Activated CD8-positive, alpha-beta memory T cell treated with anti-CD3 and anti-CD28 coated beads, Interleukin-2, amount 50 U/mL, for 4 hours (primary cell): ENCODE data around the gene PIEZO2.
"Not testable (repeated sequence)": the region's sequence is repeated elsewhere in the genome, so short reads cannot be mapped to it uniquely, and the experiment has no call there.

ENCODE experiments used
- DNase-seq: peaks from one replicate; pipeline ENCODE4 v3.0.0-alpha.2; 2020

PIEZO2 gene

DNA sequence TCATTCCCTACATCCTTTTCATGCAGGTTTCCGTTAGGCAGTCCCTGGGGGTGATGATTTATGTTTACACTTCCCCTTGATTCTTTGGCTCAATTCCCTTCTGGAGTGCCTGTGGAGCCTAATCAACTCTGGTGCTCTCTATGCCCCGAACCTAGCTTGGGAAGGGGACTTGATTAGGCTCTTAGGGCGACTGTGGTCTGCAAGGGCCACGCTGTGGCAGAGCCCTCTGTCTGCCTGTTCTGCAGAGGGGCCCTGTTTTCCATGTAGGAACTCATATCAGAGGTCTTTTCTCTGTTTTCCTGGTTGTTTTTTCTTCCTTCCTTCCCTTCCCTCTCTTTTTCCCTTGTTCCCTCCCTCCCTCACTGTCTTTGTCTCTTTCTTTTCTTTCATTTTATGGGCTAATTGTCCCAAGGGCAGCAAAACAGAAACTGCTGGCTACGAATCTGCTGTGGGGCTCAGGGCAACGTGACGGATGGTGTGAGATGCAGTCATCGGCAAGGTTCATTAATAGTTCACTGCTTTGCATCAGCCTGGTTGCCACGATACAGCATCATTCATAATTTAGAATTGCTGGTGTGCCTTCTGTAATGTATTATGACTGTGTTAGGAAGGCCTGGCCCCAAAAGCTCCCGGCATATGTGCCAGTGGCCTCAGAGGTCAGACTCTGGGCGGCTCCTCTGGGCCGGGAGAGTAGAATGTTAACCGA lies 489.0 kb downstream of the PIEZO2 start:
- no peak for DNase-seq

DNA sequence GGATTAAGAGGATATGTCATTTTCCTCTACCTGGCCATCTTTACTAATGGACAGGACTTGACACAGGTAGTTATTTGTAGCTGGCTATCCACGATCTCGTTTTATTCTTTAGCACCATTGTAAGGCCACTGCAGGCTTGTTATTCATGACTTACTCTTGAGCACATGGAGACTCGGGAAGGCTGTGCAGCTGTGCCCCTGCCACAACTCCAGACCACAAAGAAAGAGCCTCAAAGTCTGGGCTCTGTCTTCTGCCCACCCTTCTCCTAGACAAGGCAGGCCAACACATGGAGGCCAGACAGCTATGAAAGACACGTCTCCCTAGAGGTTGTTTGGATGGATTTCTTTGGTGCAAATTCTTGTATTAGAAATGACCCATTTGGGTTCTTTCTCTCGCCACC lies 489.8 kb downstream of the PIEZO2 start:
- no peak for DNase-seq

DNA sequence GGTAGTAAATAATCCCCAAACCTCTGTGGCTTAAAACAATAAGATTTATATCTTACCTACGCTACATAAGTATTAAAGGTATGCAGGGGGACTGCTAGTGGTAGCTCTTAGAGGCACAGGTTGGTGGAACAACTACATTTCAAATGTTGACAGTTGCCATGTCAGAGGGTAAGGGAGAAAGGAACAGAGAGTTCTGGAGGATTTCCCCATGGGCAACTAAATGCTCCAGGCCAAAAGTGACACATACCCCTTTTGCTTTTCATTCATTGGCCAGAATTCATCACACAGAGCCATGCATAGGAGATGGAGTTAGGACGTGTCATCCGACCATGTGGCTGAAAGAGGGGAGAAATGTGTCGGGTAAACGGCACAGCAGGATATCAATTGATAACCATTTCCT lies 490.4 kb downstream of the PIEZO2 start:
- DNase-seq = no peak

DNA sequence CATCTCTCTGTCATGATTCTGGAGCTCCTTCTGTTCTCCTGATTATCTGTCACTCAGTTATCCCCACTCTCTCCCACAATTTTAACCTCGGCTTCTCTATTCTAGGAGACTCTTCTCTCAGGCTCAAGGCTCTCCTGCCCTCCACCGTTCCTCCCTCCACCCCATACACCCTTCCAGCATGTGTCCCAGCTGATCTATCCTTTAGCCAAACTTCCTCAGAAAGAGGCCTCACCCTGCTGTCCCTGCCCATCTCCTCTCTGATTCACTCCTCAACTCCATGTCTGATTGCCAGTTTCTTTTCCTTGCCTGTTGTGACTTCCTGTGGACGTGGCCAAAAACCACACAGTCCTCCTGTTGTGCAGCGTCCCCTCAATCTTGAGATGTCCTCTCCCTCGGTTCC lies 505.4 kb downstream of the PIEZO2 start:
- not testable (repeated sequence) for DNase-seq

DNA sequence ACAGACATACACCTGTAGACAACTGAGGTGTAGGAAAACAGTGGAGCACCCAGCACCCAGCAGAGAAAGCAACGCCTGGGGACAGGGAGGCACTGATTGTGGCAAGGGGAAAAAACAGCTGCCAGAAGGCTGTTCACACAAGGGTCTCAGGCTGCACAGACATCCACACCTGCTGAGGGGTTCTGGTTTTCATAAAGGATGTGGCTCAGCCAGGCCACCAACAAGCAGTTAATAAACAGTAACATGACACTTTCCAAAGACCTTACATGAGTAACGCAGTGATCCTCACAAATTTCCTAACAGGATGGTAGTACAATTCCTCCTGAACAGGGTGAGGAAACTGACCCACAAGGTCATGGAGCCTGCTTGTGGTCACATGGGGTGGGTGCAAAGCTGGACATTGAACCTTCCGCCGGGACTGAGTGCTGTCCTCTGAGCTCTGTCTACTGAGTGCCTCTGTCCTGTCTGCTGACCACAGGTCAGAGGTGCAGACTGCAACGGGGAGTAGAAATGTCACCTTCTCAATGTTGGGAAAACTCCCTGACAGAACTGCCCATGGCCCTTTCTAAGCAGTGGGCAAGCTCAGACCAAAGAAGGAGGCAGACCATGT lies 506.3 kb downstream of the PIEZO2 start:
- DNase-seq = not testable (repeated sequence)

DNA sequence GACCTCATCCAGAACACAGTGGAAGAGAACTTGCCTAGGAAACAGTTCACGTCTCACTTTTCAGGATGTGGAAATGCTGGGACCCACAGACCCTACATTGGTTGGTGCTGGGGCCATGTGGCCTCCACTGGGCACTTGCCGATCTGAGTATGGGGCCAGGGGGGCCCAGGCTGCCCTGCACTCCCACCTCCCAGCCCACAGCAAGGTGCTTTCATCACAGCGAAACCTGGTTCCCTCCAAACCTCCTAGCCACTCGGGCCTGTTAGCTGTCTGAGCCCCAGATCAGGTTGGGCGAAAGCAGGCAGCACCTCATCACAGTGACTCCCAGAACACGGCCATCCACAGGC lies 510.9 kb downstream of the PIEZO2 start:
- not testable (repeated sequence) for DNase-seq

DNA sequence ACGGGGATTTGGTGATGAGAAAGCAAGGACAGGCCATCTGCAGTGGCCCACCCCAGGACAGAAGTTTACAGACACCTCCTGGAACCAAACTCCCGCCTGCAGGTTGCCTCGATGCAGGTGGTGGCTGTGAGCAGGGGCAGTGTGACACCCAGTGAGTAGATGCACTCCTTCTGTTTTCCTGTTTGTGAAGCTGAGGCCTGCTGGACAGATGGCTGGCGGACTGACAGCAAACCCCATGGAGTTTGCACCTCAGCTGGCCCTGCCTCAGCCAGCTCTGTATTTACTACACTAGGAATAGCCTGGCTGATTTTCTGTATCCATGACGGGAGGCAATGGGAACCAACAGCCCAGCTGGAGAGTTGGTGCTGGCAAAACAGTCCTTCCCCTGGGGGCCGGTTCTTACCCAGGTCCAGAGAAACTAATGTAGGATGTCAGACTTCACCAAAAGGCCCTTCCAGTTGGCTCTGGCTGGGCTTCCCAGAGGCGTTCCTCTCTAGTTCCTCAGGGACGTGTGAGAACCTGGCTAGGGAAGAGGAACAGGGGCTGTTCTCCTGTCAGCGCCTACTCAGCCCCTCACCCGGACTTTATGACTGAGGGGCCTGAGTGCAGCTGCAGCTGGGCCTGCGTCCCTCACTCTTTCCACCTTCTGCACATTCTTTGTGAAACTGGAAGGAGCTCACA lies 511.4 kb downstream of the PIEZO2 start:
- DNase-seq = not testable (repeated sequence)

DNA sequence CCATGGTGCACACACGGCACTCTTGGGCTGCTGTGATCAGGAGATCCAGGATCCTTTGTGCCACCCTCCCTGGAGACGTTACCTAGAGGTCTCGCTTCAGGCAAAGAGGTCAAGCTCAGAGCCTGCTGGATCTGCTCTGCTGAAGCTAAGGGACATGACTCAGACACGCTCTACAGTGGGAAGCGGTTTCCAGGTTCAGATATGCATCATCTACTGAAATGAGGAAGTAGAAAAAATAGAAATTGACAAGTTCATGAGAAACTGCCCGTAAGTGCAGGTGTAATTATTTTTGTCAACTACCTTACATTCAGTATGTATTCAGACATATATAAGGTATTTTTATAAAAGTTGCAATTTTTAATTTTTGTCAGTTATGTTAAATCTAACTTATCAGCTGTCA lies 520.3 kb downstream of the PIEZO2 start:
- not testable (repeated sequence) for DNase-seq

DNA sequence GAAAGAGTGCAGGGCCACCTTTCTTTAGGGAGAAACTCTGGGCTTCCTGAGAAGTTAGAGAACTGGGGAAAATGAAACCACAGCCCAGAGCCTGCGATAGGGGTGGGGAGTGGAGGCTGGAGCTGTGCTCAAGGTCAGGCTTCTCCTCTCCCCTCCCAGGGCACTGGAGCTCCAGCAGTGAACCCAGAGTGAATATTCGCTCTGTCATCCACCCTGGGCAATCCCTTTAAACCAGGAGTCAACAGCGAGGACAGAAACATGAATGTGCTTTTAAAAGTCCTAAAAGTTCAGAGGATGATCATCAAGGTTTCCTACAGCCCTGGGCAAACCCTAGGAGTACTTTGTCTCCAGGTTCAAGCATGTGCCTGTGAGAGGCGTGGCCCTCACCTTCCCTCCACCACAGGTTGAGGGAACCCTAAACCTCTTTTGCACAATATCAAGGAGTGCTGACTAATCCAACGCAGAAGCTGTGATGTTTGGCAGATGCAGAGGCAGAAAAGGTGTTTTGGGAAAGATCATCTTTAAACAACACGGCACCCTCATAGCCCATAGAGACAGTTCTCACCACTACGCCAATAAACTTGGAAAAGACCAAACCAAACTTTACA lies 522.7 kb downstream of the PIEZO2 start:
- not testable (repeated sequence) for DNase-seq

DNA sequence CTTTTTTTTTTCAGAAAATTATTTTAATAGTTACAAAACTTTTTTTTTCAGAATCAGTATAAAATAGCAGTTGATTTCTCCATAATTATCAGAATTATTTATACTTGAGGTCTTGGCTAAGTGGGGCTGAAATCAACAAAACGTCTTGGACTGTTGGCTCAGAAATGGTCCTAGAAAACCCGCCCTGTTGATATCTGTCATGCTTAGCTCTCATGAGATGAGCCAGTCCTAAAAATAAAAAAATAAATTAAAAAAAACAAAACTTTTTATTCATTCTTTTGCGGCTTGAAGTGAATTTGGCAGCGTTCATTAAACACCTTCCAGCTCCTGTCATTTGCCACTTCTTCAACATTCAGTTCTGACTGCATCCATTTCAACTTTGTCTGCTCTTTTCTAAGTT lies 525.8 kb downstream of the PIEZO2 start:
- DNase-seq = not testable (repeated sequence)

DNA sequence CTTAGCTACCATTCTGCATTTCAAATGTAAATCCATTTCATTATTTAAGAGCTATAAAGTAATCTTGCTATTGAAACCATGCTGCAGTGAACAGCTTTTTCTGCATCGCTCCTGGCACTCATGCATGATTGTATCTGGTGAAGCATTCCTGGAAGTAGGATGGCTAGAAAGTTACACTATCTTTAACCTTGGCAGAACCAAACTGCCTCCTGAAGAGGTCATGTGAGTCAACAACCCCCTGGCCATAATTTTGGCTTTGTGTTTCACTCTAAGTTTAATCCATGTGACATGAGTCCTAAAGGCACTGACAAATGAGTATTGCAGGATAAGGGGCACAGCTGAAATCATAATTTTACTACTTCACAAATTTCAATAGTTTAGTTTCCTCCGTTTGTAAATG lies 526.4 kb downstream of the PIEZO2 start:
- DNase-seq = not testable (repeated sequence)

DNA sequence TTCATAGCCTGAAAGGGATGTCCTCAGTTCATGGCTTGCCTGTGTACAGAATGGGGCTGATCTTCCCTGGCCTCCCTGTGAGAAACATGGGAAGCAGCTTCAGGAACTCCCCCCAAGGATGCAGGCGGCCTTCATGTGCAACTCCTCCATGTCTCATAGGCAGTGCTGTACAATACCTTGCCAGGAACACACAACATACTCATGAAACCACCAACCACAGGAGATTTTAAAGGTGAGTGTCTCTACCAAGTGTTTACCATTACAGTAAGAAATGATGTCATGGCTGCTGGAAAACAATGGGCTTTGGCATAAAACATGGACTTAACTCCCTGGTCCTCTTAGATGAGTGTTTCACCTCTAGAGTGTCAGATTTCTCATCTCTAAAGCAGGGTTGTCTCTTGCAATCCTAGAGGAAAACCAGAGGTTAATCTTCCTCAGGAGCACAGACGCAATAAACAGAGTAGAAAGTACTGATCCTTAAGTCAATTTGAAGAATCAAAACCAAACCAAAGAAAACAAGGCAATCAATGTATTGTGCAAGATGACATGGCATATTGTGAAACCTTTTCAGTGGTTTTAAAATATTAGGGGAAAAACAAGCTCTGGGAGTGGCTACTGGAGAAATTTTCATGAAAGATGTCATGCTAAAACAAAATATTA lies 528.6 kb downstream of the PIEZO2 start:
- DNase-seq = not testable (repeated sequence)
